HepG2 (cell line): ENCODE data around the gene CYP19A1. TPM values are rescaled to one million over a fixed set of nuclear protein-coding genes. Genes with fewer than 3 reads are reported as not detected.

Experiments
- ATAC-seq: fragments of 200-7000 bp; cut with Tn5 transposase; 3 replicates; pipeline ENCODE4 v1.9.1; 2020; ENCODE audit warnings: mild to moderate bottlenecking, moderate library complexity
- BruUV-seq: library from RNA; stranded (reverse); fragments of 400-500 nt; replicated peaks from 2 replicates; lab custom pipeline; 2021; lab: Mats Ljungman, UMichigan
- CTCF ChIA-PET: fragments of 300-600 bp; formaldehyde crosslinking; extraction: SDS; loops from one replicate; lab custom pipeline; 2021; ENCODE audit warnings: low total read pairs, inconsistent platforms, low intra/inter-chr PET ratio; lab: Yijun Ruan, JAX
- POLR2A ChIA-PET: fragments of 350-600 bp; sonication (Branson Sonifier 250); formaldehyde crosslinking; loops from one replicate; lab custom pipeline; 2020; ENCODE audit warnings: antibody characterized with exemption, inconsistent platforms; lab: Yijun Ruan, JAX
- DNase-seq: peaks from one replicate; pipeline ENCODE4 v3.0.0-alpha.2; 2015; ENCODE audit warnings: low spot score
- FAIRE-seq: peaks from 3 replicates; lab custom pipeline; 2011; peaks lifted over from hg19 to GRCh38; lab: Jason Lieb, UNC
- H2AFZ ChIP-seq: one replicate; pipeline ENCODE4 v1.6.1; 2011; ENCODE audit warnings: low read length, inconsistent platforms
- H3K27ac ChIP-seq: fragments of 300-600 bp; 3 replicates; pipeline ENCODE4 v1.8.0; 2011; ENCODE audit warnings: mixed run types, mild to moderate bottlenecking, mixed read lengths, low read length, inconsistent platforms; ENCODE audit not compliant: insufficient read depth; ENCODE audit errors: extremely low read length
- H3K27me3 ChIP-seq, 2 experiments: fragments of 200-600 bp in 1 of 2; 2 replicates in 1 of 2; 3 replicates in 1 of 2; pipeline versions ENCODE4 v1.6.0 to v1.8.0; 2011; ENCODE audit warnings: low read length in 2 of 2, mild to moderate bottlenecking in 2 of 2, moderate library complexity in 2 of 2, inconsistent platforms in 1 of 2; ENCODE audit not compliant: insufficient read depth in 2 of 2, control insufficient read depth in 1 of 2
- H3K36me3 ChIP-seq, 2 experiments: fragments of 200-600 bp in 1 of 2; replicated peaks in 1 of 2; 2 replicates in 1 of 2; 3 replicates in 1 of 2; pipeline versions ENCODE4 v1.5.1 to v1.8.0; 2011; ENCODE audit warnings: low read length in 2 of 2, inconsistent platforms in 1 of 2; ENCODE audit not compliant: insufficient read depth in 2 of 2, control insufficient read depth in 1 of 2
- H3K4me1 ChIP-seq: 2 replicates; pipeline ENCODE4 v1.5.1; 2012; ENCODE audit warnings: low read length, inconsistent platforms; ENCODE audit not compliant: insufficient read depth
- H3K4me2 ChIP-seq: 2 replicates; pipeline ENCODE4 v1.6.0; 2011; ENCODE audit warnings: low read depth, low read length, inconsistent platforms
- H3K4me3 ChIP-seq, 3 experiments: fragments of 200-600 bp in 1 of 3; sonication (generic), shearing (Covaris generic) in 1 of 3; replicated peaks in 1 of 3; 2 replicates each; pipeline ENCODE4 v1.5.1; 2011 to 2016; ENCODE audit warnings: low read length in 3 of 3, inconsistent platforms in 2 of 3, low read depth in 2 of 3, mild to moderate bottlenecking in 2 of 3, control low read depth in 1 of 3, mixed read lengths in 1 of 3; ENCODE audit not compliant: insufficient read depth in 1 of 3
- H3K79me2 ChIP-seq: one replicate; pipeline ENCODE4 v1.6.1; 2011; ENCODE audit warnings: low read length, inconsistent platforms; ENCODE audit not compliant: insufficient read depth
- H3K9ac ChIP-seq: 2 replicates; pipeline ENCODE4 v1.6.0; 2011; ENCODE audit warnings: mild to moderate bottlenecking, low read depth, low read length, inconsistent platforms; ENCODE audit not compliant: insufficient read depth
- H3K9me3 ChIP-seq: 2 replicates; pipeline ENCODE4 v1.5.1; 2012; ENCODE audit warnings: mild to moderate bottlenecking, low read length
- H4K20me1 ChIP-seq: 2 replicates; pipeline ENCODE4 v1.6.0; 2011; ENCODE audit warnings: inconsistent platforms, mild to moderate bottlenecking, low read length, moderate library complexity; ENCODE audit not compliant: insufficient read depth
- EHMT2 ChIP-seq: fragments of 200-600 bp; sonication (generic); IDR thresholded peaks from 2 replicates; pipeline ENCODE4 v1.7.0; 2017; ENCODE audit warnings: antibody characterized with exemption, low read depth, low read length, borderline replicate concordance
- HDAC6 ChIP-seq: fragments of 200-600 bp; sonication (generic); IDR thresholded peaks from 2 replicates; pipeline ENCODE4 v1.7.0; 2017; ENCODE audit warnings: mild to moderate bottlenecking, antibody characterized with exemption, low read length, low read depth
- MAFF ChIP-seq: IDR thresholded peaks from 2 replicates; pipeline ENCODE4 v1.6.1; 2011; ENCODE audit warnings: low read depth, low read length, improper control_type of control experiment
- NFYC ChIP-seq: IDR thresholded peaks from 2 replicates; pipeline ENCODE4 v1.6.1; 2016; ENCODE audit warnings: missing genetic modification reagents, missing compliant biosample characterization
- RARA ChIP-seq: IDR thresholded peaks from 2 replicates; pipeline ENCODE4 v1.6.1; 2016; ENCODE audit warnings: missing genetic modification reagents, missing compliant biosample characterization
- SKI ChIP-seq: fragments of 450-650 bp; IDR thresholded peaks from one replicate; pipeline ENCODE4 v1.6.1; 2018; ENCODE audit warnings: mild to moderate bottlenecking; ENCODE audit not compliant: partially characterized antibody
- TCF7 ChIP-seq: sonication (generic); IDR thresholded peaks from 2 replicates; pipeline ENCODE4 v1.6.1; 2016; ENCODE audit warnings: antibody characterized with exemption, low read depth
- ZNF30 ChIP-seq: sonication (generic); formaldehyde crosslinking; IDR thresholded peaks from 2 replicates; pipeline ENCODE4 v1.5.0; 2020; ENCODE audit warnings: mild to moderate bottlenecking, missing genetic modification reagents
- ZNF441 ChIP-seq: sonication (generic); formaldehyde crosslinking; IDR thresholded peaks from 2 replicates; pipeline ENCODE4 v1.7.0; 2021; ENCODE audit warnings: missing genetic modification reagents, borderline replicate concordance
- ZNF451 ChIP-seq: sonication (generic); formaldehyde crosslinking; IDR thresholded peaks from 2 replicates; pipeline ENCODE4 v1.5.0; 2020; ENCODE audit warnings: mild to moderate bottlenecking, missing genetic modification reagents
- ZNF558 ChIP-seq: sonication (generic); formaldehyde crosslinking; IDR thresholded peaks from 2 replicates; pipeline ENCODE4 v1.9.0; 2022; ENCODE audit warnings: mild to moderate bottlenecking, missing genetic modification reagents, borderline replicate concordance
- ZNF674 ChIP-seq: sonication (generic); formaldehyde crosslinking; IDR thresholded peaks from 2 replicates; pipeline ENCODE4 v1.5.0; 2020; ENCODE audit warnings: low read depth, mild to moderate bottlenecking, missing genetic modification reagents
- ZNF7 ChIP-seq: IDR thresholded peaks from 2 replicates; pipeline ENCODE4 v1.6.1; 2016; ENCODE audit warnings: missing biosample characterization, missing genetic modification reagents
- ZNF772 ChIP-seq: sonication (generic); formaldehyde crosslinking; IDR thresholded peaks from 2 replicates; pipeline ENCODE4 v1.5.0; 2020; ENCODE audit warnings: mild to moderate bottlenecking, missing genetic modification reagents
- ZNF841 ChIP-seq: sonication (generic); formaldehyde crosslinking; IDR thresholded peaks from 2 replicates; pipeline ENCODE4 v1.8.1; 2023; ENCODE audit warnings: missing genetic modification reagents, borderline replicate concordance
- ZNF883 ChIP-seq: sonication (generic); formaldehyde crosslinking; IDR thresholded peaks from 2 replicates; pipeline ENCODE4 v1.5.1; 2020; ENCODE audit warnings: mild to moderate bottlenecking, missing genetic modification reagents; ENCODE audit errors: not compliant biosample characterization
- ZSCAN20 ChIP-seq: sonication (generic); formaldehyde crosslinking; IDR thresholded peaks from 2 replicates; pipeline ENCODE4 v1.4.0; 2020; ENCODE audit warnings: missing genetic modification reagents, mild to moderate bottlenecking, borderline replicate concordance
- WGBS: methylation state at CpG from one replicate; pipeline ENCODE4 v1.1.6; 2017; ENCODE audit warnings: low lambda C conversion rate; 5-methylcytosine and 5-hydroxymethylcytosine counted together
- in situ Hi-C: cut with HindIII; loops from 2 replicates; pipeline ENCODE4 v1.10.0; 2017; ENCODE audit warnings: low pct_unique_long_range_greater_than_20kb; ENCODE audit not compliant: extremely low pct_ligation_motif_present
- intact Hi-C: fragments of 100-400 bp; cut with micrococcal nuclease; formaldehyde crosslinking; loops from one replicate; pipeline ENCODE4 v1.10.0; 2022; ENCODE audit not compliant: unreplicated experiment
- polyA plus RNA-seq, 8 experiments: library from polyadenylated mRNA; depleted of rRNA in 3 of 8; stranded (reverse) in 7 of 8; unstranded in 1 of 8; fragments of >200 nt; fragmentation: Illumina TruSeq in 4 of 8; extraction: Trizol in 4 of 8; gene quantifications; 2 replicates each; pipeline versions ENCODE4 v1.2.1 to v1.2.3, GENCODE V29; 2011 to 2016; ENCODE audit warnings: low read depth in 4 of 8, missing spikeins in 1 of 8, mixed read lengths in 1 of 8; ENCODE audit not compliant: insufficient read depth in 1 of 8
- total RNA-seq, 5 experiments: library from RNA; depleted of rRNA; stranded (reverse); fragments of >200 nt; fragmentation: Illumina TruSeq; extraction: Trizol; gene quantifications; 2 replicates each; pipeline ENCODE4 v1.2.3, GENCODE V29; 2016; ENCODE audit warnings: low read depth in 1 of 5
- TF ChIP-seq, protein P1 (sequence below): sonication (generic); formaldehyde crosslinking; IDR thresholded peaks from 2 replicates; pipeline ENCODE4 v1.8.1; 2023; ENCODE audit warnings: mild to moderate bottlenecking, moderate library complexity, missing genetic modification reagents
- TF ChIP-seq, protein P2 (sequence below), 2 experiments: fragments of 450-650 bp in 1 of 2; sonication (generic) in 1 of 2; formaldehyde crosslinking; IDR thresholded peaks; 2 replicates each; pipeline versions ENCODE4 v1.5.0 to v1.8.0; 2020 to 2022; ENCODE audit warnings: mild to moderate bottlenecking in 1 of 2, missing genetic modification reagents in 1 of 2

CYP19A1 gene
- total and polyA plus RNA-seq, 2 of the 13 experiments (the other 11 are each of a cell fraction or from before 2014, with no cell fraction given), result 10.9 to 23.0 TPM

DNA sequence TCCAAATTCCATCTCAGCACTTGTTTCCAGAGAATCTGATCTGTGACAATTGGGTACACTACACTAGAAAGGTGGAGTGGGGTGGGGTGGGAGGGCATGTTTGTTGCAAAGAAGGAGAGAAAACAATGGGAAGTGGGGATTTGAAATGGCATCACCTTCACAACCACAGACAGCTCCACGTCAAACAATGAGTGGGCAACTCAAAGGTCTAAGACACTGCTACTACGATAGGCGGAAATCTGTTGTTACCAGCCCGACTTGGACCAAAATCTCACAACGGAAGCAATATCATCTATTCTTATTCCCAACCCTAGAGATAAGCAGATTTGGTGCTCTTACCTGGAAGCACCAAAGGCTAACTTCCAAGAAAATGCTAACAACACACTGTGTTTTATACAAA, 3.3 kb downstream of the CYP19A1 start:
- ChIA-PET POLR2A (no interaction called here), CTCF (no interaction called here)
- BruUV-seq, result no TSS peak
- H3K4me2 ChIP-seq, result no peak overlapping the region
- peaks cover 0 to 2% of the 10 kb centered on the region in 2 experiments; a peak in 3 of 5 replicates for H3K27me3 ChIP-seq
- no peak for DNase-seq
- H3K9ac ChIP-seq, result no peak overlapping the region
- peaks cover 29% of the 10 kb centered on the region for H3K4me1 ChIP-seq
- no peaks in the 10 kb centered on the region for H3K9me3 ChIP-seq
- in situ Hi-C loops, result no loop called here
- WGBS, result 88% methylated on average over 5 of the region's 5 CpGs
- H2AFZ ChIP-seq, result no peak overlapping the region
- H4K20me1 ChIP-seq, result no peaks in the 10 kb centered on the region
- no peaks in the 10 kb centered on the region for H3K36me3 ChIP-seq
- no peak for TF ChIP-seq RARA
- TF ChIP-seq SKI, result no peak
- no peak for TF ChIP-seq ZNF451 (CRISPR knock-in tag)
- no peak for TF ChIP-seq HDAC6
- TF ChIP-seq, protein P1, sequence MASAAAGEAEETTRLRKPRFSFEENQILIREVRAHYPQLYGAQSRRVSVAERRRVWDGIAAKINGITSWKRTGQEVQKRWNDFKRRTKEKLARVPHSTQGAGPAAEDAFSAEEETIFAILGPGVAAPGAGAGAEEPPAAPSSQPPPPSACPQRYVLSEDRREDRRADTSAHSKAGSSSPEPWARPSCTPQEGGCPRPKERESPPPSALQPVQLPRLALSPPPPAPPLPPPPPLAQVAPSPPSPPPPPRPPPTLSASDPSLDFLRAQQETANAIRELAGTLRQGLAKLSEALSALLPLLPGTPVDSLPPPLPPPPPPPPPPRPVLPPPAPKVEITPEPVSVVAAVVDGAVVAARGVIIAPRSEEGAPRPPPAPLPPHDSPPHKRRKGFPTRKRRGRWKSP, result no peak
- TF ChIP-seq ZNF558, result no peak
- TF ChIP-seq, protein P2, sequence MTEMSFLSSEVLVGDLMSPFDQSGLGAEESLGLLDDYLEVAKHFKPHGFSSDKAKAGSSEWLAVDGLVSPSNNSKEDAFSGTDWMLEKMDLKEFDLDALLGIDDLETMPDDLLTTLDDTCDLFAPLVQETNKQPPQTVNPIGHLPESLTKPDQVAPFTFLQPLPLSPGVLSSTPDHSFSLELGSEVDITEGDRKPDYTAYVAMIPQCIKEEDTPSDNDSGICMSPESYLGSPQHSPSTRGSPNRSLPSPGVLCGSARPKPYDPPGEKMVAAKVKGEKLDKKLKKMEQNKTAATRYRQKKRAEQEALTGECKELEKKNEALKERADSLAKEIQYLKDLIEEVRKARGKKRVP (CRISPR knock-in tag; IDR thresholded peaks at IDR 0.05), result no peak
- TF ChIP-seq MAFF, result no peak
- TF ChIP-seq ZNF772, result no peak
- no peak for TF ChIP-seq NFYC (CRISPR knock-in tag)
- no peak for TF ChIP-seq ZSCAN20 (CRISPR knock-in tag)
- TF ChIP-seq ZNF883, result no peak
- TF ChIP-seq ZNF30 (CRISPR knock-in tag), result no peak
- TF ChIP-seq ZNF841, result no peak
- TF ChIP-seq TCF7, result no peak
- no peak for TF ChIP-seq ZNF674
- TF ChIP-seq ZNF7, result no peak
- TF ChIP-seq EHMT2, result no peak
- no peak for TF ChIP-seq ZNF441 (CRISPR knock-in tag)
- no peak for ATAC-seq
- H3K79me2 ChIP-seq, result no peaks in the 10 kb centered on the region
- no peak overlapping the region for H3K4me3 ChIP-seq
- intact Hi-C loops, result no loop called here
- FAIRE-seq, result no peak
- no peak overlapping the region for H3K27ac ChIP-seq
